HG03432 (cell line): ENCODE measurements around the gene CORO1A.
"Not testable (repeated sequence)": the region's sequence is repeated elsewhere in the genome, so short reads cannot be mapped to it uniquely, and the experiment has no call there.

ENCODE experiments used
- ATAC-seq: cut with Tn5 transposase; IDR thresholded peaks from one replicate; pipeline ENCODE4 v1.9.1; 2021; ENCODE audit warnings: mild to moderate bottlenecking, moderate library complexity; ENCODE audit not compliant: unreplicated experiment

Gene CORO1A

DNA sequence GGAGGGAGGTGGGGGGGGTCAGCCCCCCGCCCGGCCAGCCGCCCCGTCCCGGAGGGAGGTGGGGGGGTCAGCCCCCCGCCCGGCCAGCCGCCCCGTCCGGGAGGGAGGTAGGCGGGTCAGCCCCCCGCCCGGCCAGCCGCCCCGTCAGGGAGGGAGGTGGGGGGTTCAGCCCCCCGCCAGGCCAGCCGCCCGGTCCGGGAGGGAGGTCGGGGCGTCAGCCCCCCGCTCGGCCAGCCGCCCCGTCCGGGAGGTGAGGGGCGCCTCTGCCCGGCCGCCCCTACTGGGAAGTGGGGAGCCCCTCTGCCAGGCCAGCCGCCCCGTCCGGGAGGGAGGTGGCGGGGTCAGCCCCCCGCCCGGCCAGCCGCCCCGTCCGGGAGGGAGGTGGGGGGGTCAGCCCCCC, 14.0 kb upstream of the CORO1A start:
- not testable (repeated sequence) for ATAC-seq

DNA sequence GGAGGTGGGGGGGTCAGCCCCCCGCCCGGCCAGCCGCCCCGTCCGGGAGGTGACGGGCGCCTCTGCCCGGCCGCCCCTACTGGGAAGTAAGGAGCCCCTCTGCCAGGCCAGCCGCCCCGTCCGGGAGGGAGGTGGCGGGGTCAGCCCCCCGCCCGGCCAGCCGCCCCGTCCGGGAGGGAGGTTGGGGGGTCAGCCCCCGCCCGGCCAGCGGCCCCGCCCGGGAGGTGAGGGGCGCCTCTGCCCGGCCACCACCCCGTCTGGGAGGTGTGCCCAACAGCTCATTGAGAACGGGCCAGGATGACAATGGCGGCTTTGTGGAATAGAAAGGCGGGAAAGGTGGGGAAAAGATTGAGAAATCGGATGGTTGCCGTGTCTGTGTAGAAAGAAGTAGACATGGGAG, 13.3 kb upstream of the CORO1A start:
- not testable (repeated sequence) for ATAC-seq

DNA sequence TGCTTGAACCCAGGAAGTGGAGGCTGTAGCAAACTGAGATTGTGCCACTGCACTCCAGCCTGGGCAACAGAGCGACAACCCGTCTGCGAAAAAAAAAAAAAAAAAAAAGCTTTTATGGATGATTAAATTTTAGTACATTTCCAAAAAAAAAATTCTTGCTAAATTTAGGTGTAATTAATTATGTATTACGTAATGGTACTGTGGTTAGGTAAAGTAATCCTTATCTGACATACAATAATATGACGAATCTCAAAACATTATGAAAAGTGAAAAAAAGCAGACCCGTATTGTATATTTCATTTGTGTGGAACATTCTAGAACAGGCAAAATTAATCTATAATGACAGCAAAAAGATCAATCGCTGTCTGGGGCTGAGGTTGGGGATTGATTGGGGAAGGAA, 10.3 kb upstream of the CORO1A start:
- no peak for ATAC-seq

DNA sequence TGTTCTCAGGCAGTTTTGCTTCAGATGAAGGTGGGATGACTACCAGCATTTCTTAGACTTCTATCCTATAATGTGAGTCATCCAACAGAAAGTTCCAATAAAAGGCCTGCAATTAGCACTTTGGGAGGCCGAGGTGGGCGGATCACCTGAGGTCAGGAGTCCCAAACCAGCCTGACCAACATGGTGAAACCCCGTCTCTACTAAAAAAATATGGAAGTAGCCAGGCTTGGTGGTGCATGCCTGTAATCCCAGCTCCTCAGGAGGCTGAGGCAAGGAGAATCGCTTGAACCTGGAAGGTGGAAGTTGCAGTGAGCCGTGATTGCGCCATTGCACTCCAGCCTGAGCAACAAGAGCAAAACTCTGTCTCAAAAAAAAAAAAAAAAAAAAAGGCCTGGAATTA, 6.5 kb upstream of the CORO1A start:
- not testable (repeated sequence) for ATAC-seq

DNA sequence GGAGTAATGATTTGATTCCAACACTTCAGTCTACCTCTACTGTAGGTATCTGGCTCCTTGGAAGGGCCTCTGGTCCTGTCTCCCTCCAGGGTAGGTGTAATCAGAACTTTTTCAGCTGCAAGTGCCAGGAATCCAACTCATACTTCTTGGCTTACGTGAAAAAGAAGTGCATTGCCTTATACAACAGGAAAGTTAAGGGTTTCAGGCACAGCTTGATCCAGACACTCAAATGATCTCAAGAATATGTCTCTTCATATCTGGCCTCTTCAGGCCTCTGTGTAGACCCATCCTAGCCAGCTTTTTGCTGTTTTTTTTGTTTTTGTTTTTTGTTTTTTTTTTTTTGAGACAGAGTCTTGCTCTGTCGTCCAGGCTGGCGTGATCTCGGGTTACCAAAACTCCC, 4.2 kb upstream of the CORO1A start:
- ATAC-seq, result no peak

DNA sequence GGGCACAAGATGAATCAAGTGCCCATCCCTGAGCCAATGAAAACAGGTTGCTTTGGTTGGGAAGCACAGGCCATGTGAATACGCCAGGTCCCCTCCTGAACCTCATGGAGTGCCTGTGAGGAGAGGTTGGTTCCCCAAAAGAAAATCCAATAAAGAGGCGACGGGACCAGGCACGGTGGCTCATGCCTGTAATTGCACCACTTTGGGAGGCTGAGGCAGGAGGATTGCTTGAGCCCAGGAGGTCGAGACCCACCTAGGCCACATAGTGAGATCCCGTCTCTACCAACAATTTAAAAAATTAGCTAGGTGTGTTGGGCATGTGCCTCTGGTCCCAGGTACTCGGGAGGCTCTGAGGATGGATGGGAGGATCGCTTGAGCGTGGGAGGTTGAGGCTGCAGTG, 3.5 kb upstream of the CORO1A start:
- no peak for ATAC-seq

DNA sequence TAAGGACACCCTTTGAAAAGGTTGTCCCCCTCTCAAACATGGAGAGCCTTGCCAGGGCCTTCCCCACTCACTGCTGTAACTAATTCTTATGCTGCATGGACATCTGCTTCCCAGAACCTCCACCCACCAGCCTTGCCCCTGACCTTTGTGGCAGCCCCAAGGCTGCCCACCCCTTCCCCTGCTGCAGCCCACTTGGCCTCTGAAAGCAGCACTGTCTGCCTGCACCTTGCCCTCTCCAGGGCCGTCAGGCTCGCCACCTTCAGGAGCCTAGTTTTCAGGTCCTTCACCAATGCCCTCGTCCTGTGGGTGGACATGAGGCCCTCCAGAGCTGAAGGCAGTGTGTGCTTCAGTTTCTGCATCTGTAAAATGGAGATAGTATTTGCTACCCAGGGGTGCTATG, 2.7 kb upstream of the CORO1A start:
- no peak for ATAC-seq

DNA sequence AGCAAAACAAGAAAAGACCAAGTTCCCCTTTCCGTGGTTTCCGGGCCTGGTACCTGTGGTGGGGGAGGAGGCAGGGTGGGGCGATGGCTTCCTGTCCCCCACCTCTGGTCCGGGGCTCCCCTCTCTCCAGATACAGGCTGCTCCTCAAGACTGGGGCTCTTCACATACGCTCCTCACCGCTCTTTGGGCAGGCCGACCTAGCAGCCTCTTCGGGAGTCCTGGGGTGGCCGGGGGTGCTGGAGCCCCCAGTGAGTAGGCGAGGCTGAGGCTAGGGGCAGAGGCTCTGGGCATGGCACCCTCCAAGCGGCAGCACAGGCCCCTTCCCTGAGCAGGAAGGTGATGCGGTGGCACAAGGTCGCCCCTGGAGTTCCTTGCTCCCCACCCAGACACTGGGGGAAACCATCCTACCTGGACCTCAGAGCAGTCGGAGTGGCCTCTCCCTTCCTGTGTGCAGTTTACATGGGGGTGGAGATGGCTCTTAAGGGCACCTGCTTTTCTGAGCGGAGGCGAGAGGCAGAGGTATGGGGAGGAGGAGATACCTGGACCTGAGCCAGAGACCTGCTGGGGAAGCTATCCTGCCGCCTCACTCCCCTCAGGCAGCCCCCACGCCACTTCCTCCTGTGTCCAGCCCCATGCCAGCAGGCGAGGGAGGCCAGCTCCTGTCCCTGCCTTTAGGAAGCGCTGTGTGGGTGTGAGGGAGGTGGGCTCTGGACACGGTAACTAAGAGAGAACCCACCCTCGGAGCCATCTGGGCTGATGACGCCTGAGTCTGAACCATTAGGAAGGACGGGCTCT, 891 bp downstream of the CORO1A start:
- peak; percentile 38 for ATAC-seq

DNA sequence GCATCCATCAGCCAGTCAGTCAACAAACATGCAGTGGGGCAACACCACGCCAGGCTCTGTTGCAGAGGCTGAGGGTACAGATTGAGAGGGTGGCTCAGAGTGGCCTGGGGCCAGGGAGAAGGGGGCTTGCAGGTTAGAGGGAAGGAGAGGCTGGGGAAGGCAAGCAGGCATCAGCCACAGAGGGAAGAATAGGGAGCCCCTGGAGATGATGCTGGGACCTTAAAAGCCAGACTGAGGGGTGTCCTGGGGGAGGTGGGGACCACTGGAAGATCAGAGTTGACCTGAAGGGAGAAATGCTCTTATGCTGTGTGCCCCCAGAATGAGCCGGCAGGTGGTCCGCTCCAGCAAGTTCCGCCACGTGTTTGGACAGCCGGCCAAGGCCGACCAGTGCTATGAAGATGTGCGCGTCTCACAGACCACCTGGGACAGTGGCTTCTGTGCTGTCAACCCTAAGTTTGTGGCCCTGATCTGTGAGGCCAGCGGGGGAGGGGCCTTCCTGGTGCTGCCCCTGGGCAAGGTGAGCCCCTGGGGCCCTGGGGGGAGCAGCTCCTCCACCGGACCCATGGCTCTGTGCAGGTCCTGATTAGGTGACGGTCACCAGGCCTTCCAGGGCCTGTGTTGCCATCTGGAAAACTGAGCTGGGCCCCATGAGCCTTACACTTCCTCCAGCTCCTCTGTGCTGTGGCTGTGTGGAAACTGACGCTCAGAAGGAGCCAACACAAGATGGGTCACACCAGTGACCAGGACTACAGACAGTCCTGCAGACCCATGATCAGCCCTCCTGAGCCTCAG, 1.7 kb downstream of the CORO1A start:
- ATAC-seq, result no peak

DNA sequence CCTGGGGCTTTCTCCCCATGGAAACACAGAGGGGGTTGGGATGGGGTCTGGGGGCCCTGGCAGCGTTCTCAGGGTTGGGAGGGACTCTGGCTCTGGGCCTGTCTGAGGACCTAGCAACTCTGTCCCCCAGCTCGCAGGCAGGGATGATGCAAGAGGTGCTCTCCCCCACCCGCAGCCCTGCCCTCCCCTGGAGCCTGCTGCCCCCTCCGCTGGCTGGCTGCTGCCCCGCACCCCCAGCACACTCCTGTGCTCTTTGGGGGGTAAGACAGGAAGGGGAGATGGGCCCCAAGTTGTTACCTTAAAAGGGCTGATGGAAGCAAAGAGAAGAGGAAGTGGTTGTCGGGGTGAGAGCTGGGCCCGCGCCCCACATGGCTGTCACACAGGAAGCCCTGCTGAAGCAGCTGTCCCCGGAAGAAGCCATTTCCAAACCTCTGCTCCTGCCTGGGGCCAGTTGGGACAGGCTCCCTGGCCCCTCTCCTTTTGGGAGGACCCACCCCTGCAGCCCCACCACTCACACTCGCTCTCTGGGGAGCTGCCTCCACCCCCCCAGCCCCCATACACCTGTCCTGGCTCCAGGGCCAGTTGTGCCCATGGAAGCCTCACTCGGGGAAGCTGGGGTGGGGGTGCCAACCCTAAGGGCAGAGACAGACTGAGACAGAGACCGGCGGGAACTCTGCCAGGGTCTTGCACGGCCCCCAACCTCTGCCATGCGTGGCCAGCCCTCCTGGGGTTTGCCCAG, 2.5 kb downstream of the CORO1A start:
- ATAC-seq, result peak; percentile 32

DNA sequence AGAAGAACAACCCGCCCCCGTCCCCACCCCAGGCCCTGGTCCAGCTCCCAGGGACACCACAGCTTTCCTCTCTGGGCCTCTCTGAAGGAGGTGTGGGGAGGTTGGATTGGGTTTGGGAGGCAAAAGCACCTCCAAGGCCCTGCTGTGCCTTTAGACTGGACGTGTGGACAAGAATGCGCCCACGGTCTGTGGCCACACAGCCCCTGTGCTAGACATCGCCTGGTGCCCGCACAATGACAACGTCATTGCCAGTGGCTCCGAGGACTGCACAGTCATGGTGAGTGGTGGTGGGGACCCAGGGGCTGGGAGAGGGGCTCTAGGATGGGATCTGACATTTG, 3.0 kb downstream of the CORO1A start:
- ATAC-seq, result no peak

DNA sequence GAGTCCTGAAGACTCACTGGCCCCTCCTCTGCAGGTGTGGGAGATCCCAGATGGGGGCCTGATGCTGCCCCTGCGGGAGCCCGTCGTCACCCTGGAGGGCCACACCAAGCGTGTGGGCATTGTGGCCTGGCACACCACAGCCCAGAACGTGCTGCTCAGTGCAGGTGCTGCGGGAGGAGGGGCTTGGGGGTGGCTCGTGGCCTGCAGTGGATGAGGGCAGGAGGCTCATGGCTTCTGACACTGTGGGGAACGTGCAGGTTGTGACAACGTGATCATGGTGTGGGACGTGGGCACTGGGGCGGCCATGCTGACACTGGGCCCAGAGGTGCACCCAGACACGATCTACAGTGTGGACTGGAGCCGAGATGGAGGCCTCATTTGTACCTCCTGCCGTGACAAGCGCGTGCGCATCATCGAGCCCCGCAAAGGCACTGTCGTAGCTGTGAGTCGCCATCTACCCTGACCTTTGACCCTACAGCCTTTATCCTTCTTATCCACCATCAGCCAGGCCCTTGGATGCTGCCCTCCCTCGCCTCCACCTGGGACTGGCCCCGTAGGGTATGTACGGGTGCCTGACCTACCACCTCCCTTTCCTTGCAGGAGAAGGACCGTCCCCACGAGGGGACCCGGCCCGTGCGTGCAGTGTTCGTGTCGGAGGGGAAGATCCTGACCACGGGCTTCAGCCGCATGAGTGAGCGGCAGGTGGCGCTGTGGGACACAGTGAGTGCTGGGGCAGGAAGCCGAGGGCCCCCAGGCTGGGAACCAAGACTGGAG, 3.6 kb downstream of the CORO1A start:
- no peak for ATAC-seq

DNA sequence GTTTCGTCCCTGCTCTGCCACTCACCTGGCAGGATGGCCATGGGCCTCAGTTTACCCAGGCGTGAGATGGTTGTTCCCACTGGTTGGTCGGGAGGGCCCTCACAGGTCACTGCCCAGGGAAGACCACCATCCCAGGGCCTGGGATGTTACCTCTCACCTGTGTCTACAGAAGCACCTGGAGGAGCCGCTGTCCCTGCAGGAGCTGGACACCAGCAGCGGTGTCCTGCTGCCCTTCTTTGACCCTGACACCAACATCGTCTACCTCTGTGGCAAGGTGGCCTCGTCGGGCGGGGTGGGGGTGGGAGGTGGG, 4.1 kb downstream of the CORO1A start:
- ATAC-seq, result no peak

DNA sequence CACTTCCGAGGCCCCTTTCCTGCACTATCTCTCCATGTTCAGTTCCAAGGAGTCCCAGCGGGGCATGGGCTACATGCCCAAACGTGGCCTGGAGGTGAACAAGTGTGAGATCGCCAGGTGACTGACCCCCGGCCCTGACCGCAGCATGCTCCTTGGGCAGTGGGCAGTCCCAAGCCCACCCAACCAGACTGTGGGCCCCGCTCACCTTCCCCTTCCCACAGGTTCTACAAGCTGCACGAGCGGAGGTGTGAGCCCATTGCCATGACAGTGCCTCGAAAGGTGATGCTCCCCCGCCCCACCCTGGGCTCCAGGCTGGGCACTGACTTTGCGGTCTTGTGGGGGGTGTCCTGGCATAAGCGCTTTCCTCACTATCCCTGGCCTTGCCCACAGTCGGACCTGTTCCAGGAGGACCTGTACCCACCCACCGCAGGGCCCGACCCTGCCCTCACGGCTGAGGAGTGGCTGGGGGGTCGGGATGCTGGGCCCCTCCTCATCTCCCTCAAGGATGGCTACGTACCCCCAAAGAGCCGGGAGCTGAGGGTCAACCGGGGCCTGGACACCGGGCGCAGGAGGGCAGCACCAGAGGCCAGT, 4.7 kb downstream of the CORO1A start:
- ATAC-seq, result no peak

DNA sequence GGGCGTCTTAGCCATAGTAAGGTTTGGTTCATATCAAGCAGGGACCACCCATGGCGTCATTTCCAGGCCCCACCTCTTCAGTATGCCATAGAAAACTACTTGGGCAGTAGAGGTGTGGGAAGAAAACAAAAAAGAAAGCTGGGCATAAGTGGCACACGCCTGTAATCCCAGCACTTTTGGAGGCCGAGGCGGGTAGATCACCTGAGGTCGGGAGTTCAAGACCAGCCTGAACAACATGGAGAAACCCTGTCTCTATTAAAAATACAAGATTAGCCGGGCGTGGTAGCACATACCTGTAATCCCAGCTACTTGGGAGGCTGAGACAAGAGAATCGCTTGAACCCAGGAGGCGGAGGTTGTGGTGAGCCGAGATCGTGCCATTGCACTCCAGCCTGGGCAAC, 7.8 kb downstream of the CORO1A start:
- not testable (repeated sequence) for ATAC-seq

DNA sequence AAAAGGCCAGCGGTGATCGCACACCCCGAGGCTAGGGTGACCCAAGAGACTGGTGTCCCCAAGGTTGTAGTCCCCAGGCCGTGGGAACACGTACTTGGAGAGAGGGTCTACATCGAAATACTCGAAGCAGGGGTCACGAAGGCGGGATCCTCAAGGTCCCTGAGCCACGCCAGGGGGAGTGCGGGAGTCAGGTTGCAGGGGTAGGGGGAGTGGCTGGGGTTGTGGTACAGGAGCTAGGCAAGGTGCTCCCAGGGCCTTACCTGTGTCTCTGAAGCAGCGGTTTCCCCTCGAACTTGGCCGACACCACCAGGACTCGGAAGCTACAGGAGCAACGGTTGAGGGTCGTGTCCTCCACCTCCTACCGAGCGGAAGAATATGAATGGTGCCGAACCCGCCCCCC, 9.7 kb downstream of the CORO1A start:
- ATAC-seq, result peak; percentile 13

DNA sequence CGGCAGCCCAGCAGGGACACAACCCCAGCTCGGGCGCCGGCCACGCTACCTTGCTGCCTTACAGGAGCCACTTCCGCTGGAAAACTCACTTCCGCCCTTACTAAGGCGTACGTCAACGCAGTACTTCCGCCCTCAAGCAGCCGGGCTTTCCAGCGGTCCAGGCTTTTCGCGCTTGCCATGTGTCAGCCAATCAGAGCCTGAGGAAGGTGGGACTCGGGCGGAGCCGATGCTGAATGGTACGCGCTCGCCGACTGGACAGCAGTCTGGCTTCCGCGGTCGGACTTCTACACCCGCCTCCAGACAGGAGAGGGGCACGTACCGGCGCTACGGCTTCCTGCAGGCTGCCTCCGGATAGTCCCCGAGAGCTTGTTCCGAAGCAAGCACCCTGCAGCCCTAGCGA, 10.2 kb downstream of the CORO1A start, which contains the start of the genes BOLA2B and SLX1A:
TSS of gene BOLA2B (minus strand) at position 52 of the 400 bp plus-strand sequence. CDS start 71 bp downstream, outside the sequence.
TSS of gene SLX1A (plus strand) at position 261 of the 400 bp plus-strand sequence. CDS start 210 bp downstream, outside the sequence.
- ATAC-seq, result peak; percentile 85

DNA sequence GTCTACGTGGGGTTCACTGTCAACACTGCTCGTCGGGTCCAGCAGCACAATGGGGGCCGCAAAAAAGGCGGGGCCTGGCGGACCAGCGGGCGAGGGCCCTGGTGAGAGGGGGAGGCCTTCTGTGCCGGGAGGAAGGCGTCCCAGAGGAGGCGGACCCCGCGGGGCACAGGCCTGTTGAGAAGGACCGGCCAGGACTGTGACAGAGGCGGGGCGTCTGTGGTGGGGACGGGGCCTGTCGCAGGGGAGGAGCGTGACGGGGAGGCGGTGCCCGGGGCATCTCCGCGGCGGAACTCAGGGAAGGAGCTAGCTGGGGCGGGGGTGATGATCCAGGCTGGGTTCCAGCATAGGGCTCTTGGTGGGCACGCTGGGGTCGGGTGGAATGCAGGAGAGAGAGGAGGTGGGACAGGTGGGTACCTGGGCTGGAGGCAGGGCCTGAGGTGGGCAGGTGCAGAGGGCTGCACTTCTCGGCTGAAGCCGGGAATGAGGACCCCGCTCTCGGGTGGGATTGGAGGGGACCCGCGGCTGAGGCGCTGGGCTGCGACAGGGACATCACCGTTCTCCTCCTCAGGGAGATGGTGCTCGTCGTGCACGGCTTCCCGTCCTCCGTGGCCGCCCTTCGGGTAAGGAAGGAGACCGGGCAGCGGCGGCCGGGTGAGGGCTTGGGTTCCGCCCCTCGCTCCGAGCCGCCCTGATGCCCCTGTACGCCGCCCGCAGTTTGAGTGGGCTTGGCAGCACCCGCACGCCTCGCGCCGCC, 10.9 kb downstream of the CORO1A start:
- ATAC-seq, result peak; percentile 72

DNA sequence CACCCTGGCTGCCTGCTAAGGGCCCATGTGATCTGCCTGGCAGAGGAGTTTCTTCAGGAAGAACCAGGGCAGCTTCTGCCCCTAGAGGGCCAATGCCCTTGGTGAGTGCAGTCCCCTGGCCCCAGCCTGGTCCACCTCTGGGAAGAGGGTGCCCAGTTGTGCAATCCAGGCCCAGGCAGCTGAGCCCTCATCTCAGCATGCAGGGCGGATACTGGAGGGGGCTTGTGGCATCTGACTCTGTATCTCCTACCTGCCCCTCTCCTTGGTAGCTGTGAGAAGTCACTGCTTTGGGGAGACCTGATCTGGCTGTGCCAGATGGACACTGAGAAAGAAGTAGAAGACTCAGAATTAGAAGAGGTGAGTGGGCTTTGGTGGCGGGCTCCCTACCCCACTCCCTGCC, 13.6 kb downstream of the CORO1A start:
- ATAC-seq, result not testable (repeated sequence)

DNA sequence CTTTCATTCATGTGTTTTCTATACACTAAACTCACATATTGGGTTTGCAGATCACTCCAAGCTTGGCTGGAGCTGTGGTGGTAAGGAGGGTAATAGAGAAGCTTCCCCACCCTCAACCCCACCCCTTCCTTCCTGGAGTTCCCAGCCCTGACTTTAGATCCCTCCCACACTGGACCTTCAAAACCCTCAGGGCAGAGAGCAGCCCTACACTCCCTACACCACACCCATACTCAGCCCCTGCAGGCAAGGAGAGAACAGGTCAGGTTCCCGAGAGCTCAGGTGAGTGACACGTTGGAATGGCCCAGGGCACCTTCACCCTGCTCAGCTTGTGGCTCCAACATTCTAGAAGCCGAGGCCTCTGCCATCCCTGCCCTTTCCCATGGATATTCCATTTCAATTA, 15.6 kb downstream of the CORO1A start, which contains the start of gene SULT1A3:
TSS of gene SULT1A3 (plus strand) at position 207 of the 400 bp plus-strand sequence. CDS start 1,474 bp downstream, outside the sequence.
- not testable (repeated sequence) for ATAC-seq
